HG03521 (cell line): ENCODE data around the gene CMA1.
A peak's percentile ranks its signal among the peaks of the same experiment; 100 is the strongest.
"Not testable (repeated sequence)": the region's sequence is repeated elsewhere in the genome, so short reads cannot be mapped to it uniquely, and the experiment has no call there.

ENCODE experiments used
- ATAC-seq: cut with Tn5 transposase; IDR thresholded peaks from one replicate; pipeline ENCODE4 v1.9.1; 2021; ENCODE audit warnings: mild to moderate bottlenecking, moderate library complexity; ENCODE audit not compliant: unreplicated experiment

CMA1 gene, protein sequence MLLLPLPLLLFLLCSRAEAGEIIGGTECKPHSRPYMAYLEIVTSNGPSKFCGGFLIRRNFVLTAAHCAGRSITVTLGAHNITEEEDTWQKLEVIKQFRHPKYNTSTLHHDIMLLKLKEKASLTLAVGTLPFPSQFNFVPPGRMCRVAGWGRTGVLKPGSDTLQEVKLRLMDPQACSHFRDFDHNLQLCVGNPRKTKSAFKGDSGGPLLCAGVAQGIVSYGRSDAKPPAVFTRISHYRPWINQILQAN

DNA sequence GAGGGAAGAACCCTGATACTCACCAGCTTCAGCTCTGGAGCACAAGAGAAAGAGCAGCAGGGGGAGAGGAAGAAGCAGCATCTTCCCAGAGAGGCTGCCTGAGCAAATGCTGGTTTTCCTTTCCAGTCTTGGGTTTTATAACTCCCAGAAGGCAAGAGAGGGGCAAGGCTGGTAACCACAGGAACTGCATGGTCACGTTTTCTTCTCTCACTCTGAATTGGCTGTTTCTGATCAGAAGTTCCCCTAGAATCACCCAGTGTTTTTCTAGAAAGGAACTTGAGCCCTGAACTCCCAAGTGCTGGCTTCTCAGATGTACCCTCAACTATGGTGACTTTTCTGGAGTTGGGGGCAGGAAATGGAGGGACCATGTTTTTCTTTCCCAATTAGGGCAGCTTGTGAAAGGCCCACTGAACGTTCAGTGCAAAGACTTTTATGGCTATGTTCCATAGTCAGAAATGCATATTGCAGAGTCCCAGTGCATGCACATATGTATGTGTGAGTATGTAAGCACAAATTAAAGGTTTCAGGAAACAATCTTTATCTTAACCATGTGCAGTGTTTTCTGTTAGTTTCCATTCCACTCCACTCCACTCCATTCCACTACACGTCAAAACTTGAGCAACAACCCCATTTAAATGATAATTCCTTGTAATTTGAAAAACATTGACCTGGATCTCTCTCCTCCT lies at the start of gene CMA1:
CMA1 (minus strand) TSS at position 111 of the 686 bp plus-strand sequence; CDS start at position 81, 30 bp downstream.
- no peak for ATAC-seq

DNA sequence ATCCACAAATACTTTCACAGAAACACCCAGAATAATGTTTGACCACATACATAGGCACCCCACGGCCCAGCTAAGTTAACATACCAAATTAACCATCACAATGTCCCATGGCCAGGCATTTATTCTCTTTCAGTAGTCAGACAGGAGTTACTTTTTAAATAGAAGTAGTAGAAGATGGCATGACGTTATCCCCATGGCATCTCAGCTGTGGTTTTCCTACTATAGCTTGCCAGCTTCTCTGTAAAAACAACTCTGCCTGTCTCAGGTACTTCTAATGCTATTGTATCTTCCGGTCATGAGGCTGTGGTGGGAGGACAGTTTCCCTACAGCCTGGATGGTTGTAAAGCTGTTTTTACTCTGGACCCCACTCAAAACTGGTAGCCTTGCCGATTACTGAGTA lies 48.7 kb upstream of the CMA1 start:
- no peak for ATAC-seq

DNA sequence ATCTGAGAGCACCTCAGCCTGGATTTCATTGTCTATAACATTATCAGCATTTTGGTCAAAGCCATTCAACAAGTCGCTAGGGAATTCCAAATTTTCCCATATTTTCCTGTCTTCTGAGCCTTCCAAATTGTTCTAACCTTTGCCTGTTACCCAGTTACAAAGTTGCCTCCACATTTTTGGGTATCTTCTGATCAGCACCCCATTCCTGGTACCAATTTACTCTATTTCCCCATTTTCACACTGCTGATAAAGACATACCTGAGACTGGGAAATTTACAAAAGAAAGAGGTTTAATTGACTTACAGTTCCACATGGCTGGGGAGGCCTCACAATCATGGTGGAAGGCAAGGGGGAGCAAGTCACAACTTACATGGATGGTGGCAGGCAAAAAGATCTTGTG lies 41.0 kb upstream of the CMA1 start:
- not testable (repeated sequence) for ATAC-seq

- ATAC-seq = no peak
Measured at GRCh38 chr14:24542346-24542936, 34.4 kb upstream of the CMA1 start.

- ATAC-seq = no peak
Measured at GRCh38 chr14:24535737-24536136, 27.7 kb upstream of the CMA1 start.

GRCh38 chr14:24534286-24534685 lies 26.2 kb upstream of the CMA1 start:
- no peak for ATAC-seq

DNA sequence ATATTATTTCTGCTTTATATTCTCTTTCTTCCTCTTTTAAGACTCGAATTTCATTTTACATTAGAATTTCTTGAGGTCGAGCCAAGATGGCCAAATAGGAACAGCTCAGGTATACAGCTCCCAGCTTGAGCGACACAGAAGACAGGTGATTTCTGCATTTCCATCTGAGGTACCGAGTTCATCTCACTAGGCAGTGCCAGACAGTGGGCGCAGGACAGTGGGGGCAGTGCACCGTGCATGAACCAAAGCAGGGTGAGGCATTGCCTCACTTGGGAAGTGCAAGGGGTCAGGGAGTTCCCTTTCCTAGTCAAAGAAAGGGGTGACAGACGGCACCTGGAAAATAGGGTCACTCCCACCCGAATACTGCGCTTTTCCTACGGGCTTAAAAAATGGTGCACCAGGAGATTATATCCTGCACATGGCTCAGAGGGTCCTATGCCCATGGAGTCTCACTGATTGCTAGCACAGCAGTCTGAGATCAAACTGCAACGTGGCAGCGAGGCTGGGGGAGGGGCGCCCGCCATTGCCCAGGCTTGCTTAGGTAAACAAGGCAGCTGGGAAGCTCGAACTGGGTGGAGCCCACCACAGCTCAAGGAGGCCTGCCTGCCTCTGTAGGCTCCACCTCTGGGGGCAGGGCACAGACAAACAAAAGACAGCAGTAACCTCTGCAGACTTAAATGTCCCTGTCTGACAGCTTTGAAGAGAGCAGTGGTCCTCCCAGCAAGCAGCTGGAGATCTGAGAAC lies 18.0 kb upstream of the CMA1 start:
- not testable (repeated sequence) for ATAC-seq

DNA sequence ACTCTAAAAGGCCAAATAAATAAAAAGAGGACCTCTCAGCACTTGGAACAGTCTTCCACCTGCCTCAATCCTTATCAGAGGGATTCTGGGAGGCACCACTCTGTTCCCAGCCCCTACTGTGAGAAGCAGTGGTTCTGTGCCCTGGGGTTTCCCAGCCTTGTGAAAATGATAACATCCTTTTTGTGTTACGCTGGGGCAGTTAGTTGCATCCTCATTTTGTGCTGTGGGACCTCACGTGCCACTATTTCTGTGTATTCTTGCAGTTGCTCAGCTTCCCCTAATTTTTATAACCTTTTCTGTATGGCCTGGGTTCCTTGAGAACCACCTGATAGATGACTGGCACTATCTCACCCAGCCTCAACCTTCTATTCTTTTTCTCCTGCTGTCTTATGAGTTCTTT lies 10.8 kb upstream of the CMA1 start:
- ATAC-seq = no peak

GRCh38 chr14:24514209-24514608 lies 6.1 kb upstream of the CMA1 start:
- ATAC-seq = no peak

DNA sequence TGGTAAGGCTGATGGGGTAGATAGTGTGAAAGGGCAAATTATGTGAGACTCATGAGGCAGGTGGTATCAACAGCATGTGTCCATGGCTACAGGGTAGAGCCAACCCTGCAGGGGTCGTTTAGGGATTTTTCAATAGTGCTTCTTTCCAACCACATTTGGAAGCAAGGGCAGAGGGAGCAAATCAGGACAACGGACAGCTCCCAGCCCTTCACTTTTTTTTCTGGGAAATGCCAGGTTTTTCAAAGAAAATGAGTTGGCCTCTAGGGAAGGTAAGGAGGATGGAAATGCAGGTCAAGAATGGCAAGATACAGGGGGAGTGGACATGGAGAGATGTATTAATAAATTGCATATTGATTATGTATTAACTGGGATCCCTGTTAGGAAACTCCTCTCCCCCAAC lies 4.9 kb upstream of the CMA1 start:
- no peak for ATAC-seq

DNA sequence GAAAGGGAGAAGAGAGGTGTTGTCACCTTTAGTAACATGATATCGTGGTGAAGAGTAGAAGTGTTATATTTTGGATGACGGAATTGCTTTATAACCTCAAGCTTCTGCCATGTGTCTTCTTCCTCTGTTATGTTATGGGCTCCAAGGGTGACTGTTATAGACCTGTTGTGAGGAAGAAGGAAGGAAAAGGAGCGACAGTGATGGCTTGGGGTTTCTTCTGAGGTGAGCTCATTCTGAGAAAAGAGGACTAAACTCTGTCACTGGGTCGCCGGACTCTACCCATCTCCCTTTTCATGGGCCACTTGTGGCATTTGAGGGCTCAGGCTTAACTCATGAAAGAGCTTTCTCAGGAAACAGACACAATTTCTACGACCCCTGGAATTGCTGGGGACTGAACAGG lies 1.6 kb downstream of the CMA1 start:
- ATAC-seq = no peak

DNA sequence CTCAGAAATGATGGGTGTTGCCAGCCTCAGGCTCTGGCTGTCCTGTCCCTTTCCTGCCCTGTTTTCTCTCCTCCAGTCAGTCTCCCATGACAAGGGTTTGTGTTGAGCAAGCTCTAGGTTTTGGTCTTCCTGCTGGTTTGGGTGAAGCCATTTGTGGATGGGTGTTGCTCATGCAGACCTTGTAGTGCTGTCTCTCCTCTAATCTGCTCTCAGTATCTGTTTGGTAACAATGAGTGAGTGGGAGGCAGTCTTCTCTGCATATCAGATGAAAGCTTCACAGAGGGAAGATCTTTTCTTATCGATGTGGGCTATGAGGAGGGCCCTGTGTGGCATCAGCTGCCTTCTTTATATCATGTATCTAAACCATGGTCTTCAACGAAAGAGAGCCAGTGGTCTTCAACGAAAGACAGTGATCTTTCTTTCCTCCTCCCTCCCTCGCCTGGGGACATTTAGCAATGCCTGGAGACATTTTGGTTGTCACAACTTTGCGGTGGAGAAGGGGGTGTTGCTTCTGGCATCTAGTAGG lies 3.6 kb downstream of the CMA1 start:
- ATAC-seq = no peak

DNA sequence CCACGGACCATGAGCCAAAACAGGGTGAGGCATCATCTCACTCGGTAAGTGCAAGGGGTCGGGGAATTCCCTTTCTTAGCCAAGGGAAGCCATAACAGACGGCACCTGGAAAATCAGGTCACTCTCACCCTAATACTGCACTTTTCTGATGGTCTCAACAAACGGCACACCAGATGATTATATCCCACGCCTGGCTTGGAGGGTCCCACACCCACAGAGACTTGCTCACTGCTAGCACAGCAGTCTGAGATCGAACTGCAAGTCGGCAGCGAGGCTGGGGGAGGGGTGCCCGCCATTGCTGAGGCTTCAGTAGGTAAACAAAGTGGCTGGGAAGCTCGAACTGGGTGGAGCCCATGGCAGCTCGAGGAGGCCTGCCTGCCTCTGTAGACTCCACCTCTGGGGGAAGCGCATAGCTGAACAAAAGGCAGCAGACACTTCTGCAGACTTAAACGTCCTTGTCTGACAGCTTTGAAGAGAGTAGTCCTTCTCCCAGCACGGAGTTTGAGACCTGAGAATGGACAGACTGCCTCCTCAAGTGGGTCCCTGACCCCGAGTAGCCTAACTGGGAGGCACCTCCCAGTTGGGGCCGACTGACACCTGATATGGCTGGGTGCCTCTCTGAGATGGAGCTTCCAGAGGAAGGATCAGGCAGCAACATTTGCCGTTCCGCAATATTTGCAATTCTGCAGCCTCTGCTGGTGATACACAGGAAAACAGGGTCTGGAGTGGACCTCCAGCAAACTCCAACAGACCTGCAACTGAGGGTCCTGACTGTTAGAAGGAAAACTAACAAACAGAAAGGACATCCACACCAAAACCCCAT lies 16.3 kb downstream of the CMA1 start:
- not testable (repeated sequence) for ATAC-seq

- no peak for ATAC-seq
Measured at GRCh38 chr14:24483604-24484252, 24.3 kb downstream of the CMA1 start.

DNA sequence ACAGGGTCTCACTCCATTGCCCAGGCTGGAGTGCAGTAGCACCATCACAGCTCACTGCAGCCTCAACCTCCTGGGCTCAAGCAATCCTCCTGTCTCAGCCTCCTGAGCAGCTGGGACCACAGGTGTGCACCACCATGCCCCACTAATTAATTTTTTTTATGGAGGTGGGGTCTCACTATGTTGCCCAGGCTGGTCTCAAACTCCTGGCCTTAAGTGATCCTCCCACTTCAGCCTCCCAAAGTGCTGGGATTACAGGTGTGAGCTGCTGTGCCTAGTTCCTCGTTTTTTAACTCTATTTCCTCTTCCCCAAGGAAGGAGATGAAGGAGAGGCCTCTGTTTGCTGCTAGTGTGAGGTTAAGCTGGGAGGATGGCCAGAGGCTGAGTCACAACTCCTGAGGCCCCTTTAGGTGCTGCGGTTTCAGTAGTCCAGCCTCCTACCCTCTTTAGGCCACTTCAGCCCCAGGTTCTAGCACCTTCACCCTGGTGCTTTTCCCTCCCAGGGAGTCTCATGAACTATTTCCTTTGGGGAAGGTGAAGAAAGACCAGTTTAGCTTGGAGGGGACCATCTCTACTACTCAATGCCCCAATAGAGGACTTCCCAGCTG lies 25.3 kb downstream of the CMA1 start:
- not testable (repeated sequence) for ATAC-seq

GRCh38 chr14:24481622-24482324 lies 26.3 kb downstream of the CMA1 start:
- ATAC-seq = peak; percentile 62

GRCh38 chr14:24479999-24480398 lies 28.1 kb downstream of the CMA1 start:
- ATAC-seq = not testable (repeated sequence)

DNA sequence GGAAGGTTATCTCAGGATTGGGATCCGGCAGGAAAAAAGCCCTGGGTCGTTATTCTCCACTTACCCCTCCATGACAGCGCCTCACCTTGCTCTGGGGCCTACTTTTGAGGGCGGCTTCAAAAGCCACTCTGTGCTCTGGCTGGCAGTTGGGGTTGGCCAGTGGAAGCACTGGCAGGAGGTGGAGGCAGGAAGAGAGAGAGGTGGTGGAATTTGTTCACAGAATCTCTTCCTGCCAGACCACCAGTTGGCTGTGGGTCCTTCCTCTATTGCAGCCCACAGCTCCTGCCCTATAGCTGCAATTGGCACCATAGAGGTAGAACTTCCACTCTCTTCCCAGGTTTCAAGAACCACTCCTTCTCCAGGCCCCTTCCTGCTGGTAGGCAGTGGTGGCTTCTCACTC lies 32.8 kb downstream of the CMA1 start:
- no peak for ATAC-seq

- no peak for ATAC-seq
Measured at GRCh38 chr14:24473211-24473610, 34.9 kb downstream of the CMA1 start.
